CD4-positive, alpha-beta T cell treated with Interleukin-4 for 4 hours (primary cell): Measurements from ENCODE around the gene FAM13A.
A peak's percentile ranks its signal among the peaks of the same experiment; 100 is the strongest.
"Not testable (repeated sequence)": the region's sequence is repeated elsewhere in the genome, so short reads cannot be mapped to it uniquely, and the experiment has no call there.

Experiments
- DNase-seq: peaks from one replicate; pipeline ENCODE4 v3.0.0-alpha.2; 2020

Gene FAM13A

GRCh38 chr4:89056953-89057398 is at the start of gene FAM13A:
FAM13A (minus strand) TSS chr4:89057185; CDS start chr4:89056964, 221 bp downstream.
- no peak for DNase-seq

GRCh38 chr4:89105726-89106125 is 48.7 kb upstream of the FAM13A start:
- no peak for DNase-seq

GRCh38 chr4:89101256-89102161 is 44.5 kb upstream of the FAM13A start:
- peak; percentile 32 for DNase-seq

GRCh38 chr4:89100853-89101252 is 43.9 kb upstream of the FAM13A start:
- no peak for DNase-seq

GRCh38 chr4:89099471-89099870 is 42.5 kb upstream of the FAM13A start:
- DNase-seq, result no peak

- DNase-seq, result no peak
Observed at GRCh38 chr4:89099034-89099433, 42.0 kb upstream of the FAM13A start.

- DNase-seq, result no peak
Observed at GRCh38 chr4:89078300-89078699, 21.3 kb upstream of the FAM13A start.

GRCh38 chr4:89077761-89078160 is 20.8 kb upstream of the FAM13A start:
- no peak for DNase-seq

GRCh38 chr4:89072921-89073320 is 15.9 kb upstream of the FAM13A start:
- no peak for DNase-seq

GRCh38 chr4:89071311-89071710 is 14.3 kb upstream of the FAM13A start:
- no peak for DNase-seq

GRCh38 chr4:89070041-89070440 is 13.1 kb upstream of the FAM13A start:
- DNase-seq, result no peak

- no peak for DNase-seq
Observed at GRCh38 chr4:89069481-89069880, 12.5 kb upstream of the FAM13A start.

- no peak for DNase-seq
Observed at GRCh38 chr4:89067417-89067816, 10.4 kb upstream of the FAM13A start.

GRCh38 chr4:89064848-89065247 is 7.9 kb upstream of the FAM13A start:
- no peak for DNase-seq

GRCh38 chr4:89057844-89058243 is 859 bp upstream of the FAM13A start:
- not testable (repeated sequence) for DNase-seq

- DNase-seq, result no peak
Observed at GRCh38 chr4:89056292-89056952, 563 bp downstream of the FAM13A start.

- DNase-seq, result no peak
Observed at GRCh38 chr4:89055157-89056080, 1.6 kb downstream of the FAM13A start.

GRCh38 chr4:89054627-89055026 is 2.4 kb downstream of the FAM13A start:
- no peak for DNase-seq

- DNase-seq, result no peak
Observed at GRCh38 chr4:89049853-89050252, 7.1 kb downstream of the FAM13A start.

- no peak for DNase-seq
Observed at GRCh38 chr4:89048906-89049601, 7.9 kb downstream of the FAM13A start.

GRCh38 chr4:89044147-89044900 is 12.7 kb downstream of the FAM13A start:
- no peak for DNase-seq

- no peak for DNase-seq
Observed at GRCh38 chr4:89042055-89042454, 14.9 kb downstream of the FAM13A start.
